Chondrocyte (in vitro differentiated cells): ENCODE data around the gene PRUNE1. TPM values are rescaled to one million over a fixed set of nuclear protein-coding genes. Genes with fewer than 3 reads are reported as not detected.

Experiments
- DNase-seq: peaks from one replicate; pipeline ENCODE4 v3.0.0; 2021; ENCODE audit warnings: mixed read lengths, low spot score
- H3K27ac Mint-ChIP-seq: one replicate; pipeline ENCODE4 v1.8.0; 2021; ENCODE audit warnings: mild to moderate bottlenecking, moderate library complexity, mixed read lengths; ENCODE audit not compliant: unreplicated experiment
- H3K27me3 Mint-ChIP-seq: 2 replicates; pipeline ENCODE4 v1.8.0; 2021; ENCODE audit warnings: low read depth, mixed read lengths
- H3K36me3 Mint-ChIP-seq: 2 replicates; pipeline ENCODE4 v1.8.0; 2021; ENCODE audit warnings: low read depth, mixed read lengths
- H3K4me1 Mint-ChIP-seq: 2 replicates; pipeline ENCODE4 v1.8.0; 2021; ENCODE audit warnings: low read depth, mild to moderate bottlenecking, mixed read lengths
- H3K4me3 Mint-ChIP-seq: one replicate; pipeline ENCODE4 v1.8.0; 2021; ENCODE audit warnings: mild to moderate bottlenecking, moderate library complexity, mixed read lengths; ENCODE audit not compliant: unreplicated experiment
- H3K9me3 Mint-ChIP-seq: 2 replicates; pipeline ENCODE4 v1.8.0; 2021; ENCODE audit warnings: low read depth, mixed read lengths
- CTCF ChIP-seq: fragments of 200-600 bp; sonication (generic); IDR thresholded peaks from 2 replicates; pipeline ENCODE4 v1.5.0; 2021; ENCODE audit warnings: antibody characterized with exemption, mild to moderate bottlenecking, moderate library complexity
- total RNA-seq: library from RNA; stranded (reverse); gene quantifications from 3 replicates; pipeline ENCODE4 v1.2.1, GENCODE V29; 2021

The PRUNE1 gene
- total RNA-seq, 1 donor from 2014 or later: 14.1 TPM

GRCh38 chr1:151011154-151011850 lies 3.1 kb downstream of the PRUNE1 start:
- H3K4me3 Mint-ChIP-seq: no peak overlapping the region
- peaks cover 55% of the 10 kb centered on the region for H3K4me1 Mint-ChIP-seq
- no peak for DNase-seq
- TF ChIP-seq CTCF: no peak
- no peaks in the 10 kb centered on the region for H3K9me3 Mint-ChIP-seq
- no peaks in the 10 kb centered on the region for H3K36me3 Mint-ChIP-seq
- H3K27me3 Mint-ChIP-seq: no peaks in the 10 kb centered on the region
- H3K27ac Mint-ChIP-seq: peak overlapping the region; percentile 25

DNA sequence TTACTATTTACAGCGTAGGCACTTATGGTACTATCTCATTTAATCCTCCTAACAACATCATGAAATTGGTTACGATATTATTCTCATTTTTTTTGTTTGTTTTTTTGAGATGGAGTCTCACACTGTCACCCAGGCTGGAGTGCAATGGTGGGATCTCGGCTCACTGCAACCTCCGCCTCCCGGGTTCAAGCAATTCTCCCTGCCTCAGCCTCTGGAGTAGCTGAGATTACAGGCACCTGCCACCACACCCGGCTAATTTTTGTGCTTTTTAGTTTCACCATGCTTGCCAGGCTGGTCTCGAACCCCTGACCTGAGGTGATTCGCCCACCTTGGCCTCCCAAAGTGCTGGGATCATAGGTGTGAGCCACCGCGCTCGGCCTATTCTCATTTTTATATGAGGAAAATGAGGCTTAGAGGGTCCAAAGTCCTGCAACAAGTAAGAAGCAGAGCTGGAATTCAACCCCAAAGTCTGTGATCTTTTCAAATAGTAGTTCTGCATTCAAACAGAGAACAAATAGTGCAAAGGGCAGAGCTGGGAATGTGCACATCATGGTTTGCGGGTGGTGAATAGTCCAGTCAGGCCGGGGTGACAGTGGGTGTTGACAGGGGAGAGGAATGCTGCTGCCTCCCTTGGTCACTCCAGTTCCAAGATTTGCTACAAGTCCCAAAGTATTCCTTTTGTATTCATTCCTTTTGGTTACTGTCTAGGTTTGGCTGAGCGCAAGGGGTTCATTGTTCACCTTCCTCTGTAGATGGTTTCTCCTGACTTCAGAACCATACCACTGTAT lies 4.6 kb downstream of the PRUNE1 start:
- Mint-ChIP-seq H3K9me3 (no peaks in the 10 kb centered on the region), H3K27me3 (no peaks in the 10 kb centered on the region), H3K4me1 (peaks cover 40% of the 10 kb centered on the region), H3K36me3 (no peaks in the 10 kb centered on the region), H3K4me3 (no peak overlapping the region), H3K27ac (peak overlapping the region; percentile 82)
- TF ChIP-seq CTCF: no peak
- DNase-seq: no peak

DNA sequence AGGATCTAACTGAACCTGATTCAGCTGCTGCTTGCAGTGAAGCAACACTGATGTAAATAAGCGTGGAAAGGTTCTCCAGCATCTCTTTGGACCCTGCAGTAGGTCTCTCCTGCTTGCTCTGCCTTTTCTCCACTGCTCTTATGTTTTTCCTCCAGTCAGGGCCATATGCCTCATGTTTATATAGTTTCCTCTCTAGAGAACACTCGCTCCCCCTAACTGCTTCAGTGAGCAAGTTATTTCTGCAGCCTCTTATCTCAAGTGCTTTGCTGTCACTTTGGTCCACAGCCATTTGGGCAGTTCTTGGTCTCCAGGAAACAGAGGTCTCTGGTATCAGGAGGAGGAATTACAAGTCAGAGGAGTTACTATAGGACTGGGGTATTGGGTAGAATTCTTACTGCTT lies 5.3 kb downstream of the PRUNE1 start:
- no peaks in the 10 kb centered on the region for H3K9me3 Mint-ChIP-seq
- peak overlapping the region; percentile 82 for H3K27ac Mint-ChIP-seq
- H3K36me3 Mint-ChIP-seq: peaks cover 3% of the 10 kb centered on the region
- no peaks in the 10 kb centered on the region for H3K27me3 Mint-ChIP-seq
- H3K4me3 Mint-ChIP-seq: no peak overlapping the region
- no peak for DNase-seq
- peaks cover 35% of the 10 kb centered on the region for H3K4me1 Mint-ChIP-seq
- TF ChIP-seq CTCF: no peak

DNA sequence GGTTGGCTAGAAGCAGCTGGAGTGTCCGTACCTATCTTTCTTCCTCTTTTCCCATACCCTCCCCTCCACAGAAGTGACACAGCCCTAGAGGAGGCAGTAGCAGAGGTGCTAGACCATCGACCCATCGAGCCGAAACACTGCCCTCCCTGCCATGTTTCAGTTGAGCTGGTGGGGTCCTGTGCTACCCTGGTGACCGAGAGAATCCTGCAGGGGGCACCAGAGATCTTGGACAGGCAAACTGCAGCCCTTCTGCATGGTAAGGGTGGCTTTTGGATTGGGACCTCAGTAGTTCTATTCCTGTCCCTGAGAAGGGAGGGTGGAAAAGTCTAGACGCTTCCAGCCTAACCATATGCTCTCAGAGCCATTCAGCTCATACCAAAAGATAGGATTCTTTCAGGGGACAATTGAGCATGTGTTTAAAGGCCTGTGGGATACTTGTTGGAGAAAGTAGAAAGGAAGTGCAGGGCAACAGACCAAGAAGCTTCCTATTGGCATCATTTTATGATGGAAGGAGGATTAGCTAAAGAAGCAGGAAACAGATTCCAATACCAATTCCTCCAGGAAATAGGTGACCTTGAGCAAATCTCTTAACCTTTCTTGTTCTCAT lies 16.4 kb downstream of the PRUNE1 start:
- no peaks in the 10 kb centered on the region for H3K9me3 Mint-ChIP-seq
- H3K4me1 Mint-ChIP-seq: peaks cover 7% of the 10 kb centered on the region
- H3K27ac Mint-ChIP-seq: peak overlapping the region; percentile 41
- peaks cover 20% of the 10 kb centered on the region for H3K36me3 Mint-ChIP-seq
- TF ChIP-seq CTCF: peak; percentile 80
- no peak overlapping the region for H3K4me3 Mint-ChIP-seq
- DNase-seq: no peak
- H3K27me3 Mint-ChIP-seq: no peaks in the 10 kb centered on the region

- Mint-ChIP-seq H3K27ac (no peak overlapping the region), H3K4me3 (no peak overlapping the region), H3K27me3 (no peaks in the 10 kb centered on the region), H3K9me3 (no peaks in the 10 kb centered on the region), H3K4me1 (peaks cover 7% of the 10 kb centered on the region), H3K36me3 (peaks cover 22% of the 10 kb centered on the region)
- no peak for DNase-seq
- TF ChIP-seq CTCF: no peak
These were observed 18.2 kb downstream of the PRUNE1 start for GRCh38 chr1:151026460-151026859.
